ENCODE results near the gene HELT. TPM values are rescaled to one million over a fixed set of nuclear protein-coding genes. Genes with fewer than 3 reads are reported as not detected.

Gene HELT
- total RNA-seq, 1 experiment from 2014 or later, result 0.28 TPM

GRCh38 chr4:185054886-185055285, 36.6 kb downstream of the HELT start:
- Mint-ChIP-seq H3K4me1 (peaks cover 52% of the 10 kb centered on the region), H3K36me3 (peaks cover 34% of the 10 kb centered on the region), H3K9me3 (peaks cover 27% of the 10 kb centered on the region), H3K4me3 (peak overlapping the region; percentile 48), H3K27me3 (ENCODE audit: low read depth) (peaks cover 9% of the 10 kb centered on the region), H3K27ac (peak overlapping the region; percentile 88)
- POLR2A ChIA-PET, result interaction anchor here (0.7 kb wide), 1 partner anchor 20 kb away, joined by 3 read pairs; no protein-coding TSS in a partner anchor
- CTCF ChIA-PET, result interaction anchor here (1.1 to 1.2 kb wide), 2 partner anchors 41 to 80 kb away, joined by 3 read pairs; no protein-coding TSS in a partner anchor
- TF ChIP-seq GTF2I (CRISPR knock-in tag; conservative IDR thresholded peaks at IDR 0.05) (no peak), PRRX2 (CRISPR knock-in tag; IDR thresholded peaks at IDR 0.05) (no peak), CBFB (CRISPR knock-in tag; IDR thresholded peaks at IDR 0.05; ENCODE audit: low read depth) (no peak), ZBTB43 (CRISPR knock-in tag; IDR thresholded peaks at IDR 0.05) (no peak), ZNF281 (CRISPR knock-in tag; IDR thresholded peaks at IDR 0.05) (no peak), EMX1 (CRISPR knock-in tag; IDR thresholded peaks at IDR 0.05) (no peak), TP53 (CRISPR knock-in tag; IDR thresholded peaks at IDR 0.05) (no peak), CREM (CRISPR knock-in tag; IDR thresholded peaks at IDR 0.05) (no peak), FOXK1 (CRISPR knock-in tag; IDR thresholded peaks at IDR 0.05) (no peak), AR (CRISPR knock-in tag; IDR thresholded peaks at IDR 0.05) (no peak), ZBTB21 (CRISPR knock-in tag; IDR thresholded peaks at IDR 0.05; ENCODE audit: borderline replicate concordance) (no peak), JUN (CRISPR knock-in tag; IDR thresholded peaks at IDR 0.05) (no peak), ZNF317 (CRISPR knock-in tag; IDR thresholded peaks at IDR 0.05; ENCODE audit: borderline replicate concordance, low read depth) (no peak), CREB1 (CRISPR knock-in tag; IDR thresholded peaks at IDR 0.05) (no peak), ZMAT4 (CRISPR knock-in tag; IDR thresholded peaks at IDR 0.05) (no peak), TEAD4 (CRISPR knock-in tag; IDR thresholded peaks at IDR 0.05) (no peak), SP1 (CRISPR knock-in tag; conservative IDR thresholded peaks at IDR 0.05) (no peak), ZNF219 (CRISPR knock-in tag; IDR thresholded peaks at IDR 0.05; ENCODE audit: borderline replicate concordance) (no peak)
- ATAC-seq (0 out of 2 replicates have a peak, but pooled peaks have one; percentile 29), DNase-seq (ENCODE audit: low spot score) (no peak)

GRCh38 chr4:185061610-185062009, 43.3 kb downstream of the HELT start:
- H3K27ac Mint-ChIP-seq, result no peak overlapping the region
- CTCF ChIA-PET, result no interaction called here
- ATAC-seq (no peak), DNase-seq (ENCODE audit: low spot score) (no peak)
- H3K36me3 Mint-ChIP-seq, result no peaks in the 10 kb centered on the region
- no peak overlapping the region for H3K4me3 Mint-ChIP-seq
- POLR2A ChIA-PET, result no interaction called here
- peaks cover 3% of the 10 kb centered on the region; the same call in 1 of the 2 replicates for H3K9me3 Mint-ChIP-seq
- peaks cover 24% of the 10 kb centered on the region for H3K4me1 Mint-ChIP-seq
- no peaks in the 10 kb centered on the region; the same call in 1 of the 2 replicates for H3K27me3 Mint-ChIP-seq (ENCODE audit: low read depth)
- TF ChIP-seq ZNF671 (CRISPR knock-in tag; IDR thresholded peaks at IDR 0.05) (no peak), IRF1 (CRISPR knock-in tag; IDR thresholded peaks at IDR 0.05) (no peak), ZNF532 (CRISPR knock-in tag; IDR thresholded peaks at IDR 0.05; ENCODE audit: borderline replicate concordance) (no peak)
